Right lobe of liver (tissue), 4 donors: ENCODE data around the gene GNPTG.

Experiments used
- CTCF ChIP-seq, 4 donors: fragments of 200-600 bp in 3 of 4; fragments of 450-650 bp in 1 of 4; IDR thresholded peaks; one replicate each; pipeline versions ENCODE4 v1.5.1 to v1.8.0; 2016 to 2022; ENCODE audit warnings: antibody characterized with exemption in 4 of 4, mild to moderate bottlenecking in 2 of 4
- POLR2A ChIP-seq: fragments of 450-650 bp; IDR thresholded peaks from one replicate; pipeline ENCODE4 v1.6.1; 2017; ENCODE audit warnings: antibody characterized with exemption, mild to moderate bottlenecking
- donor health status: DM: no; HTN: no; CAD: no.
- donor health status: DM: no; HTN: no; CAD: no.
- donor health status: DM: no; HTN: yes; CAD: no.

- no peak for TF ChIP-seq CTCF (IDR thresholded peaks at IDR 0.05)
- no peak for TF ChIP-seq POLR2A
Observed at GRCh38 chr16:1314399-1315068, 37.2 kb upstream of the GNPTG start.
